Measurements from ENCODE around the gene TMEM86B. TPM values are rescaled to one million over a fixed set of nuclear protein-coding genes. Genes with fewer than 3 reads are reported as not detected.
A peak's percentile ranks its signal among the peaks of the same experiment; 100 is the strongest.

The TMEM86B gene
- total RNA-seq, 3 donors from 2014 or later (not counting 1 experiment from before 2014, with no cell fraction given), result 12.6 to 14.7 (median 14.6) TPM

DNA sequence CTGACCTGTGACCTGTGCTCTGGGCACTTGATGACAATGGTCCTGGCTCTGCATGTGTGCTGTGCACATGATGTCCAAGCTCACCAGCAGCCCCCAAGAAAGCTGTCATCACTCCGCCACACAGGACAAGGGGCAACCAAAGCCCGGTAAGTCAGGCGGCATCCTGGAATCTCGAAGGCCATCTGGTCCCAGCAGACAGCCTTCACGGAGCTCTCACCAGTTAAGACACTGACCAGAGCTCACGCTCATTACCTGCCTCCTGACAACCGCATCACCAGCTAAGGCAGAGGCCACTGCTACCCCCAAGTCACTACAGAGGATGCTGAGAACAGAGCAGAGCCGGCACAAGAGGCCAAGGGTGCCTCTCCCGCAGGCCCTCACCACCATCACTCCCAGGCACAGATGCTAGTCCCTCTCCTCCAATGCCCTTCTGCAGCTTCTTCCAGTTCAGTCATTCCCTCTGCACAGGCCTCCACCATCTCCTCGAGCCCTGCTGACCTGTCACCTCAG is 19.7 kb upstream of the TMEM86B start:
- Mint-ChIP-seq H3K27ac (peak overlapping the region; percentile 67 to 69), H3K27me3 (ENCODE audit: low read depth in 2 of 2) (no peaks in the 10 kb centered on the region), H3K4me3 (no peak overlapping the region), H3K9me3 (no peaks in the 10 kb centered on the region), H3K36me3 (no peaks in the 10 kb centered on the region), H3K4me1 (peaks cover 33 to 46% of the 10 kb centered on the region in 2 donors)
- TF ChIP-seq, protein P1, sequence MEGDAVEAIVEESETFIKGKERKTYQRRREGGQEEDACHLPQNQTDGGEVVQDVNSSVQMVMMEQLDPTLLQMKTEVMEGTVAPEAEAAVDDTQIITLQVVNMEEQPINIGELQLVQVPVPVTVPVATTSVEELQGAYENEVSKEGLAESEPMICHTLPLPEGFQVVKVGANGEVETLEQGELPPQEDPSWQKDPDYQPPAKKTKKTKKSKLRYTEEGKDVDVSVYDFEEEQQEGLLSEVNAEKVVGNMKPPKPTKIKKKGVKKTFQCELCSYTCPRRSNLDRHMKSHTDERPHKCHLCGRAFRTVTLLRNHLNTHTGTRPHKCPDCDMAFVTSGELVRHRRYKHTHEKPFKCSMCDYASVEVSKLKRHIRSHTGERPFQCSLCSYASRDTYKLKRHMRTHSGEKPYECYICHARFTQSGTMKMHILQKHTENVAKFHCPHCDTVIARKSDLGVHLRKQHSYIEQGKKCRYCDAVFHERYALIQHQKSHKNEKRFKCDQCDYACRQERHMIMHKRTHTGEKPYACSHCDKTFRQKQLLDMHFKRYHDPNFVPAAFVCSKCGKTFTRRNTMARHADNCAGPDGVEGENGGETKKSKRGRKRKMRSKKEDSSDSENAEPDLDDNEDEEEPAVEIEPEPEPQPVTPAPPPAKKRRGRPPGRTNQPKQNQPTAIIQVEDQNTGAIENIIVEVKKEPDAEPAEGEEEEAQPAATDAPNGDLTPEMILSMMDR (IDR thresholded peaks at IDR 0.05), result no peak
- no peaks in the 10 kb centered on the region for H3K9me3 ChIP-seq (ENCODE audit: control insufficient read depth, insufficient read depth, low read length)
- H3K4me1 ChIP-seq (ENCODE audit: control insufficient read depth, insufficient read depth, low read length), result peaks cover 65% of the 10 kb centered on the region
- no peak for ATAC-seq
- intact Hi-C loops (cut with micrococcal nuclease), result no loop called here
- H3K27me3 ChIP-seq (ENCODE audit: control insufficient read depth, insufficient read depth, low read length), result no peaks in the 10 kb centered on the region
- H3K36me3 ChIP-seq (ENCODE audit: control insufficient read depth, insufficient read depth, low read length), result peaks cover 40% of the 10 kb centered on the region
- 84% methylated on average over 10 of the region's 10 CpGs for WGBS (ENCODE audit: insufficient coverage)
- no peak for DNase-seq
- no peak overlapping the region for H3K4me3 ChIP-seq (ENCODE audit: low read length)
- H3K27ac ChIP-seq (ENCODE audit: low read length), result no peak overlapping the region

GRCh38 chr19:55247621-55248099 is 19.1 kb upstream of the TMEM86B start:
- no peak overlapping the region for H3K4me3 Mint-ChIP-seq
- ATAC-seq (no peak), DNase-seq (no peak)
- TF ChIP-seq, protein P1 (IDR thresholded peaks at IDR 0.05), result no peak
- no peak overlapping the region for H3K27ac ChIP-seq (ENCODE audit: low read length)
- intact Hi-C loops (cut with micrococcal nuclease), result no loop called here
- no peak overlapping the region for H3K4me3 ChIP-seq (ENCODE audit: low read length)
- no peaks in the 10 kb centered on the region for H3K27me3 ChIP-seq (ENCODE audit: control insufficient read depth, insufficient read depth, low read length)
- peaks cover 60% of the 10 kb centered on the region for H3K4me1 ChIP-seq (ENCODE audit: control insufficient read depth, insufficient read depth, low read length)
- no peaks in the 10 kb centered on the region for H3K9me3 ChIP-seq (ENCODE audit: control insufficient read depth, insufficient read depth, low read length)
- H3K4me1 Mint-ChIP-seq, result peaks cover 32 to 44% of the 10 kb centered on the region in 2 donors
- 58% methylated on average over 8 of the region's 10 CpGs for WGBS (ENCODE audit: insufficient coverage)
- peaks cover 4% of the 10 kb centered on the region for H3K36me3 Mint-ChIP-seq
- H3K27me3 Mint-ChIP-seq (ENCODE audit: low read depth in 2 of 2), result no peaks in the 10 kb centered on the region
- no peaks in the 10 kb centered on the region for H3K9me3 Mint-ChIP-seq
- peak overlapping the region; percentile 67 to 69 for H3K27ac Mint-ChIP-seq
- peaks cover 43% of the 10 kb centered on the region for H3K36me3 ChIP-seq (ENCODE audit: control insufficient read depth, insufficient read depth, low read length)

- no peaks in the 10 kb centered on the region for H3K27me3 ChIP-seq (ENCODE audit: control insufficient read depth, insufficient read depth, low read length)
- DNase-seq, result no peak
- peaks cover 51% of the 10 kb centered on the region for H3K4me1 ChIP-seq (ENCODE audit: control insufficient read depth, insufficient read depth, low read length)
- no peak overlapping the region for H3K27ac ChIP-seq (ENCODE audit: low read length)
- TF ChIP-seq, protein P1 (IDR thresholded peaks at IDR 0.05), result no peak
- WGBS (ENCODE audit: insufficient coverage), result 88% methylated on average over 40 of the region's 40 CpGs
- Mint-ChIP-seq H3K4me1 (peaks cover 30 to 42% of the 10 kb centered on the region in 2 donors), H3K4me3 (no peak overlapping the region), H3K27me3 (ENCODE audit: low read depth in 2 of 2) (no peaks in the 10 kb centered on the region), H3K9me3 (no peaks in the 10 kb centered on the region), H3K27ac (no peak overlapping the region), H3K36me3 (peaks cover 7% of the 10 kb centered on the region)
- intact Hi-C loops (cut with micrococcal nuclease), result no loop called here
- H3K36me3 ChIP-seq (ENCODE audit: control insufficient read depth, insufficient read depth, low read length), result peaks cover 52% of the 10 kb centered on the region
- no peaks in the 10 kb centered on the region for H3K9me3 ChIP-seq (ENCODE audit: control insufficient read depth, insufficient read depth, low read length)
- no peak for ATAC-seq
- H3K4me3 ChIP-seq (ENCODE audit: low read length), result no peak overlapping the region
Observed at GRCh38 chr19:55246462-55247451, 18.2 kb upstream of the TMEM86B start.
